Brain pericyte (primary cell): ENCODE measurements around the gene PTPN3.

Experiments
- DNase-seq: peaks from one replicate; pipeline ENCODE4 v3.0.0-alpha.2; 2012; ENCODE audit warnings: low read depth, low spot score

Gene PTPN3

DNA sequence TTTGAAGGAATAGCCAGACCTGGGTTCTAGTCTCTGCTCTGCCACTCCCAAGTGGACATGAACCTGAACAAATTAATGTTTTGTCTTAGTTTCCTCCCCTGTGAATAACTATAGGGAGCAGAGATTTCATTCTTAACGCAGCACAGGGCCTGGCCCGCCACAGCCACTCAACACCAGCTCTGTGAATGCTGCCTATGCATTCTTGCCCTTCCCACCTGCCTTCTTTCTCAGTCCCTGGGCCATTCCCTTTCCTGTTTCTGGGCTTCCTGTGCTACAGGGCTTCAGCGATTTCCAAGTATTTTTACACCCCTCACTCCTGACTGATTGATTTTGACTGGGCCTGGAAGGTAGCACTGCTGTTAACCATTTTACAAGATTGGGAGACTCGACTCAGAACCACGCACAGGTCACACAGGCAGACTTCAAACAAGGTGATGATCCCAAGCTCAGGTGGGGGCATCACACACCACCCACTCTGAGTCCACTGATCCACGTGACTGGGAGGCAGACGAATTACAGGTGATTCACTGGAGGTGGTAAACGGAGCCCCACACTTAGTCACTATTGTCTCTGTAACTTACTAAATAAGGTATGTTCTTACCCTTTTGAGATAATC, 21.4 kb downstream of the PTPN3 start:
- no peak for DNase-seq

- DNase-seq: no peak
Observed at GRCh38 chr9:109475526-109475925, 22.6 kb downstream of the PTPN3 start.

DNA sequence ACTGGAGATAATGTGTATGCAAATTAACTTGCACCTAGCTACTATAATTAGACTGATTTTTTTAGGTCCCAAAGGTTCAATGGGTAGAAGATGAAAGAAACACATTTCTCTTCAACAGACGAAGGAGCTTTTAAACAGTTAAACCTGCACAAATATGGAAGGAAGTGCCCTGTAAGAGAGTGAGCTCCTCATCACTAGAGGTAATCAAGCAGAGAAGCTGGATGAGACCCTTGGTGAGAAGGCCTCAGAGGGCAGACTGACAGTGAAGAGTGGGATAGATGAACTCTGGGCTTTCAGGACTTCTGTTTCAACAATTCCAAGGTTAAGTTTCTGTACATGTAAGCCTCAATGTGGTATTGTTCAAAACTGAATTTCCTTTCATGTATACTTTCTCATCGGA, 23.2 kb downstream of the PTPN3 start:
- no peak for DNase-seq

DNA sequence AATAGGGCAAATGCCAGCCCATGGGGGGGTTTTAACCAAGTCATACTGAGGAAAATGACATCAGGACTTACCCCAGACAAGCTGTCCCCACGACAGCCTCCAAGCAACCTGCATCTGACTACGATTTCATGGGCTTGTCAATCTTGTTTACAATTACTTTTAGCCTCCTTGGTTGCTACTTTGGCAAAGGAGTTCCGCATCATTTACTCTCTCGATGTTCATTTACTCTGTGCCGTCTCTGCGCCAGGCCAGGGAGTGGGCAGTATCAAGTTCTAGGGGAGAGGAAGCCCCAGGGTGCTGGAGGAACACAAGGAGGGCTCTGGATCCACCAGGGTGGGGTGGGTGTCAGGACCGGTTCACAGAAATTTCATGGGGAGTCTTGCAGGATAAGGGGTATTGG, 23.9 kb downstream of the PTPN3 start:
- DNase-seq: no peak

DNA sequence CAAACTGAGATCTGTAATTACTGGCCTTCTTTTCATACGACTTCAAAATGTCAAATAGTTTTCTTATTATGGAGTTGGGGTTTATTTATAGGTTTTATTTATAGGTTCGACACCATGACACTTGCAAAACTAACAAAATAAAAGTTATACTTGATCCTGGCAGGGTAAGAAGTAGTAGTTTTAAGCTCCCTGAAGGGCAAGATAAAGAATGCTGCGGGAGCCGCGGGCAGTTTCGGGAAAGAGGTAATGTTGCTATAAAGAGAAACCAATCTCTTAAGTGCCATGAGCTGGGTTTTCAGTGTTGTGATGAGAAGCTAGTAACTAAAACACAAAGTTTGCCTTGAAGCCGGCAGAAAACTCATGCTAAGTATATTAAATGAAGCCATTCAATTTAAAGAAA, 24.8 kb downstream of the PTPN3 start:
- no peak for DNase-seq

DNA sequence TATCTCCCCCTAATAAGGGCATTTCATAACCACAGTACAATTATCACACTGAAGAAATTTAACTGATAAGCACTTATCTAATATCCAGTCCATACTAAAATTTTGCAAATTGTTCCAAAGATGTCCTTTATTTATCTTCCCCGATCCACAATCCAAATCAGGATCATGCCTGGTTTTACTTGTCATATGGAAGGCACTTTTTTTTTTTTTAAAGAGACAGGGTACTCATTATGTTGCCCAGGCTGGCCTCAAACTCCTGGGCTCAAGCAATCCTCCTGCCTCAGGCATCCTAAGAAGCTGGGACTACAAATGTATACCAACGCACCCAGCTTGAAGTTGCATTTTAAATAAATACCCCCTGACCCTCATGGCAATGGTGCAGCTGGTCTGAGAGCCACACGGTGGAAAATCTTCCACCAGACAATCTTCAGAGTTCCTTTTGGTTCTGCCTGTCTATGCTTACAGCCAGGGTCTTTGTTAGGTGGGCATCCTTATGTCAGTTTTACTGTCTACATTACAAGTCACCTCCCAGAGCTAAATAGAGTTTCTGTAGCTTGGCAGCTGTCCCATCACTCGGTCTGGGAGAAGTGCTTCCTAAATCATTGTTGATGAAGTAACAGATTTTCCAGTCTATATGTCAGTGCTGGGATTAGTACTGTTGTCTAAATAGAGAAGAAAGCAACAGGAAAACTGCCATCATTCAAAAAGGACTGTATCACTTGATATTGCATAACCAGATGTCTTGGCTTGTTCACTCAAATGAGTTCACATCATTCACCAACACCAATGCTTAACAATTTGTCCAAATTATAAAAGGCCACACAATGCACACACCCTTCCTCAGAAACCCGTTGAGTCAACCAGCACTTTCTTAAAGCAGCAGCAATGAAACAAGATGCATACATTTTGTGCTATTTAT, 26.4 kb downstream of the PTPN3 start:
- no peak for DNase-seq

- peak; percentile 39 for DNase-seq
Observed at GRCh38 chr9:109469646-109470358, 28.3 kb downstream of the PTPN3 start.

GRCh38 chr9:109468927-109469326, 29.2 kb downstream of the PTPN3 start:
- no peak for DNase-seq

DNA sequence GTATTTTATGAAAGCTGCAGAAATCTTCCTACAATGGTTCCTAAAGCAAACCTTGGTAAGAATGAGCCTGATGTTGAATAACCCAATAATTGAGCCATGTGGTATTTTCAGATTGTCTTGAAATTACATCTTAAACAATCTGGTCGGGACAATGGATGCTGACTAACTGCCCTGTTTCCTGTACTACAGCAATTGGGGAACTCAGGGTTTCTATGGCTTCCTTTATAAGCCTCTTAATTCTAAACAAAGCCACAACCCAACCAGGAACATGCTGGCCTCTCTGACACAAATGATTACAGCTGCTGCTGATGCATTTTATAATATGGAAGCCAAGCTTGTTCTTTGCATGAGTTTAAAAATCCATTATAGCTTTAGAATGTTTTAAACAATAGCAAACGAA, 30.2 kb downstream of the PTPN3 start:
- DNase-seq: no peak

GRCh38 chr9:109466623-109467590, 31.2 kb downstream of the PTPN3 start:
- no peak for DNase-seq

- no peak for DNase-seq
Observed at GRCh38 chr9:109463924-109464625, 34.0 kb downstream of the PTPN3 start.

DNA sequence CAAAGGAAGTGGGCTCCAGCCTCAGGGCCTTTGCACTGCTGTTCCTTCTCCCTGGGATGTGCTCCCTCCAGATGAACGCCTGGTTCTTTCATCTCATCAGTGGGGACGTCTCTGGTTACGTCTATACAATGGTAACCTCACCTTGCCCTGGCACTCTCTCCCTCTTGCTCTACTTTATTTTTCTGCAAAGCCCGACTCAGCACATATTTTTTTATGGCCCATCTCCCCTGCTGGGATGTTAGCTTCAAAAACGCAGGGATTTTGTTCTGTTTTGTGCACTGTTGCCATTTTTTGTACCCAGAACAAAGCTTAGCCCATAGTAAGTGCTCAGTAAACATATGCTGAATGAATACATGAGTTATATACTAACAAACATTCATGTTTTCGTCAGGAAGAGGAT, 37.5 kb downstream of the PTPN3 start:
- DNase-seq: no peak

- no peak for DNase-seq
Observed at GRCh38 chr9:109459423-109459822, 38.7 kb downstream of the PTPN3 start.

DNA sequence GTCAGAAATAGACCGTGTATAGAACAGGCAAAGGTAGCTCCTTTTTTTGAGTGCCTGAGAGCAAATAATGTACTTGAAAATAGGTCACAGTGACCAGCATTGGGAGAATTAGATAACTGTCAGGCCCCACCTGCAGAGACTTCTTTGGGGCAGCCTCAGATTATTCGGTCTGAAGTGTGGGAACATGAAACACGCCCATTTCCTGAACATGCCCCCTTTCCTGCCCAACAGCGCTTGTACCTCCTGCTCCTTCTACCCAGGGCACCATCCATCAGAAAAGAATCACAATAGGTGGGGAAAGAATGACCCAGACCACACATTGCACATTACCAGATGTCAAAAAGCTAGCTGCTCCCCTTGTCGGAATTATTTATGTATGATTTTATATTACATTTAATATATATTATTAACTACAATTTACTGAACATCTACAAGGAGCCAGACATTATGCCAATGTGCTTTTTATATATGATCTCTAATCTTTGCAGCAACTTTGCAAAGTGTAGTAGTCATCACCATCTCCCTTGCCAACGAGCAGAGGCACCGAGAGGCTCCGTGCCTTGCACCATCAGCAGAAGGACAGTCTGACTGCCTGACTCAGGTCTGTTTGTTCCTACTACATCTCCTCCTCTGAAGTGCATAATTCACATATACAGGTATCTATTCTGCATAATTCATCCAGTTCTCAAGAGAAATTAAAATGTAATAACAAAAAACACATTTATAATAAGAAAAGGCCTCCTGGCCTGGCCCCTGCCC, 39.5 kb downstream of the PTPN3 start:
- no peak for DNase-seq

- DNase-seq: no peak
Observed at GRCh38 chr9:109456811-109457210, 41.3 kb downstream of the PTPN3 start.

DNA sequence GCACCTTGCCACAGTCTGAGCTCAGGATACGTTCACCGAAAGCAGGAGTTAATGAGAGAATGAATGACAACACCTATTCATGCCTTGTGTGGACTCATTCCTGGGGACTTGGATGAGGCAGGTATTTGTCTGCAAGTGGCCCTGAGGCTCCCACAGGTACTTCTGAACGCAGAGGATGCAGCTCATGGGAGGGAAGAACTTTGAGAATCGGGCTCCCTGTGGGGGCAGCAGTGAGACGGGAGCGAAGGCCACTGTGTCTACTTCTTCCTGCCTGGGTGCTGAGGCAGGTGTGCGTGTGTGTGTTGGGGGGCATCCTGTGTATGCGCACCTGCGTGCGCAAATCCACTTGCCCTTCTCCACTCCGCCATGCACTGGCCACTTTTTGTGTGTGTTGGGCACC, 42.2 kb downstream of the PTPN3 start:
- DNase-seq: no peak

GRCh38 chr9:109455391-109455790, 42.7 kb downstream of the PTPN3 start:
- DNase-seq: no peak

GRCh38 chr9:109454601-109455155, 43.4 kb downstream of the PTPN3 start:
- no peak for DNase-seq

DNA sequence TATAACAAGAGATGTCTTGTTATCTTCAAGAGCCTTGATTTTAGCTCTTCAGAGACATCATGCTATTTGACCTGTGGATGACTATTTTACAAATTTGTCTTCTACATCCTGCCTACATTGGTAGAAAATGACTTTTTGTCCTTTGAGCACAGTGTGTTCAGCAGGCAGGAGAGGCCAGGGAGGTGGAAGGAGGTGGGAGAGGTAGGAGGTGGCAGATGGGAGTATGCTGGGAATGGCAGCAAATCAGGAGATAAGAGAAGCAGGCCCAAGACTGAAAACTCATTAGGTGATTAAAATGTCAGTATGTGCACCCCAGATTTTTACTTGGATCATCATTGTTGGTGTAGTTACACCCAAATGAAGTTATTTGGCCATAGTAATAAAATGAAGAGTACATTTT, 44.1 kb downstream of the PTPN3 start:
- DNase-seq: no peak
